KMS-11 (cell line): Measurements from ENCODE around the gene ARHGEF7.

Experiments
- H2AFZ ChIP-seq: fragments of 200-600 bp; sonication (generic); 2 replicates; pipeline ENCODE4 v1.6.1; 2016; ENCODE audit warnings: antibody characterized with exemption, mixed run types, low read depth
- H3K27ac ChIP-seq: fragments of 200-600 bp; sonication (generic); 2 replicates; pipeline ENCODE4 v1.6.1; 2016; ENCODE audit warnings: mild to moderate bottlenecking, mixed run types
- H3K27me3 ChIP-seq: fragments of 200-600 bp; sonication (generic); 2 replicates; pipeline ENCODE4 v1.6.1; 2017; ENCODE audit warnings: mild to moderate bottlenecking, low read depth, mixed run types, moderate library complexity; ENCODE audit not compliant: insufficient read depth
- H3K36me3 ChIP-seq: fragments of 200-600 bp; sonication (generic); 2 replicates; pipeline ENCODE4 v1.6.1; 2017; ENCODE audit warnings: mild to moderate bottlenecking, mixed run types; ENCODE audit not compliant: insufficient read depth
- H3K4me1 ChIP-seq: fragments of 200-600 bp; sonication (generic); 2 replicates; pipeline ENCODE4 v1.6.1; 2016; ENCODE audit warnings: mild to moderate bottlenecking, low read depth, mixed run types; ENCODE audit not compliant: poor library complexity, severe bottlenecking
- H3K4me2 ChIP-seq: fragments of 200-600 bp; sonication (generic); 2 replicates; pipeline ENCODE4 v1.7.0; 2016; ENCODE audit warnings: mild to moderate bottlenecking, mixed run types
- H3K4me3 ChIP-seq: fragments of 200-600 bp; sonication (generic); IDR thresholded peaks from 2 replicates; pipeline ENCODE4 v1.6.1; 2017; ENCODE audit warnings: low read depth, low read length, mixed read lengths; ENCODE audit not compliant: insufficient read depth
- H3K79me2 ChIP-seq: fragments of 200-600 bp; sonication (generic); 2 replicates; pipeline ENCODE4 v1.6.1; 2016; ENCODE audit warnings: low read depth, mixed run types; ENCODE audit not compliant: insufficient read depth
- H3K9ac ChIP-seq: fragments of 200-600 bp; sonication (generic); 2 replicates; pipeline ENCODE4 v1.6.1; 2016; ENCODE audit warnings: mild to moderate bottlenecking, mixed run types
- H4K20me1 ChIP-seq: fragments of 200-600 bp; sonication (generic); 2 replicates; pipeline ENCODE4 v1.6.1; 2016; ENCODE audit warnings: mild to moderate bottlenecking, mixed run types; ENCODE audit not compliant: insufficient read depth
- CTCF ChIP-seq: fragments of 200-600 bp; sonication (generic); conservative IDR thresholded peaks from 2 replicates; pipeline ENCODE4 v1.6.1; 2017; ENCODE audit warnings: low read depth, mild to moderate bottlenecking, antibody characterized with exemption, low read length, moderate library complexity, mixed read lengths

Gene ARHGEF7

GRCh38 chr13:111258637-111259036 is 143.5 kb downstream of the ARHGEF7 start:
- H4K20me1 ChIP-seq = no peaks in the 10 kb centered on the region
- H3K27ac ChIP-seq = no peak overlapping the region
- H3K27me3 ChIP-seq = no peaks in the 10 kb centered on the region
- no peak for TF ChIP-seq CTCF
- H3K79me2 ChIP-seq = no peaks in the 10 kb centered on the region
- no peak overlapping the region for H3K4me3 ChIP-seq
- H3K4me2 ChIP-seq = no peak overlapping the region
- no peaks in the 10 kb centered on the region for H3K4me1 ChIP-seq
- no peaks in the 10 kb centered on the region for H3K36me3 ChIP-seq
- no peak overlapping the region for H2AFZ ChIP-seq
- H3K9ac ChIP-seq = no peak overlapping the region

GRCh38 chr13:111259058-111259457 is 143.9 kb downstream of the ARHGEF7 start:
- Histone ChIP-seq H3K79me2 (no peaks in the 10 kb centered on the region), H3K36me3 (no peaks in the 10 kb centered on the region), H2AFZ (no peak overlapping the region), H3K9ac (no peak overlapping the region), H3K4me3 (no peak overlapping the region), H3K4me1 (no peaks in the 10 kb centered on the region), H3K27me3 (no peaks in the 10 kb centered on the region), H4K20me1 (no peaks in the 10 kb centered on the region), H3K4me2 (no peak overlapping the region), H3K27ac (no peak overlapping the region)
- no peak for TF ChIP-seq CTCF

- H3K9ac ChIP-seq = no peak overlapping the region
- no peaks in the 10 kb centered on the region for H3K36me3 ChIP-seq
- H2AFZ ChIP-seq = no peak overlapping the region
- H4K20me1 ChIP-seq = no peaks in the 10 kb centered on the region
- TF ChIP-seq CTCF = no peak
- no peaks in the 10 kb centered on the region for H3K27me3 ChIP-seq
- no peak overlapping the region for H3K4me3 ChIP-seq
- no peaks in the 10 kb centered on the region for H3K4me1 ChIP-seq
- H3K79me2 ChIP-seq = no peaks in the 10 kb centered on the region
- no peak overlapping the region for H3K4me2 ChIP-seq
- no peak overlapping the region for H3K27ac ChIP-seq
These were observed 146.2 kb downstream of the ARHGEF7 start for GRCh38 chr13:111261326-111261725.

GRCh38 chr13:111262281-111262680 is 147.2 kb downstream of the ARHGEF7 start:
- Histone ChIP-seq H3K36me3 (no peaks in the 10 kb centered on the region), H3K27ac (no peak overlapping the region), H3K4me3 (no peak overlapping the region), H2AFZ (no peak overlapping the region), H3K9ac (no peak overlapping the region), H3K4me1 (no peaks in the 10 kb centered on the region), H3K79me2 (no peaks in the 10 kb centered on the region), H3K4me2 (no peak overlapping the region), H3K27me3 (no peaks in the 10 kb centered on the region), H4K20me1 (no peaks in the 10 kb centered on the region)
- TF ChIP-seq CTCF = no peak
